OCI-LY7 (cell line): Measurements from ENCODE around the gene SV2C. TPM values are rescaled to one million over a fixed set of nuclear protein-coding genes. Genes with fewer than 3 reads are reported as not detected.

Experiments used
- BruUV-seq: library from RNA; stranded (reverse); fragments of 400-500 nt; replicated peaks from 2 replicates; lab custom pipeline; 2021; lab: Mats Ljungman, UMichigan
- CTCF ChIA-PET: fragments of 300-600 bp; sonication (Branson Sonifier 250); formaldehyde crosslinking; loops from one replicate; lab custom pipeline; 2022; ENCODE audit warnings: antibody characterized with exemption; ENCODE audit not compliant: unreplicated experiment; lab: Charles Lee
- POLR2A ChIA-PET: fragments of 300-600 bp; sonication (Branson Sonifier 250); formaldehyde crosslinking; loops from one replicate; lab custom pipeline; 2022; ENCODE audit warnings: antibody characterized with exemption; lab: Charles Lee
- DNase-seq: peaks from one replicate; pipeline ENCODE4 v3.0.0-alpha.2; 2015; ENCODE audit warnings: low spot score
- H2AFZ ChIP-seq: fragments of 200-600 bp; sonication (generic), shearing (Covaris generic); 2 replicates; pipeline ENCODE4 v1.6.1; 2014; ENCODE audit warnings: mild to moderate bottlenecking, antibody characterized with exemption, low read length, moderate library complexity
- H3K27ac ChIP-seq: fragments of 200-600 bp; sonication (generic); 2 replicates; pipeline ENCODE4 v1.5.1; 2014; ENCODE audit warnings: mixed run types, low read depth, mild to moderate bottlenecking, moderate library complexity, low read length, inconsistent platforms; ENCODE audit not compliant: poor library complexity, severe bottlenecking
- H3K36me3 ChIP-seq: fragments of 200-600 bp; sonication (generic); 2 replicates; pipeline ENCODE4 v1.6.1; 2014; ENCODE audit warnings: mild to moderate bottlenecking, antibody characterized with exemption, low read length, moderate library complexity, mixed read lengths; ENCODE audit not compliant: insufficient read depth
- H3K4me1 ChIP-seq: fragments of 200-600 bp; sonication (generic); 2 replicates; pipeline ENCODE4 v1.5.1; 2014; ENCODE audit warnings: mild to moderate bottlenecking, low read length; ENCODE audit not compliant: insufficient read depth, poor library complexity, severe bottlenecking
- H3K4me2 ChIP-seq: fragments of 200-600 bp; sonication (generic); 2 replicates; pipeline ENCODE4 v1.6.1; 2014; ENCODE audit warnings: mild to moderate bottlenecking, low read length
- H3K4me3 ChIP-seq: fragments of 200-600 bp; sonication (generic); 2 replicates; pipeline ENCODE4 v1.5.1; 2014; ENCODE audit warnings: mild to moderate bottlenecking, low read depth, low read length; ENCODE audit not compliant: poor library complexity, severe bottlenecking
- H3K79me2 ChIP-seq: fragments of 200-600 bp; sonication (generic); 2 replicates; pipeline ENCODE4 v1.6.1; 2016; ENCODE audit warnings: low read depth, mild to moderate bottlenecking, low read length, moderate library complexity, mixed read lengths; ENCODE audit not compliant: insufficient read depth
- H3K9me2 ChIP-seq: fragments of 200-600 bp; sonication (generic); 2 replicates; pipeline ENCODE4 v1.6.1; 2016; ENCODE audit warnings: mild to moderate bottlenecking, low read length, mixed read lengths; ENCODE audit not compliant: insufficient read depth
- H3K9me3 ChIP-seq: fragments of 200-600 bp; sonication (generic); 2 replicates; pipeline ENCODE4 v1.6.1; 2014; ENCODE audit warnings: mild to moderate bottlenecking, mixed run types, low read length, mixed read lengths
- H4K20me1 ChIP-seq: fragments of 200-600 bp; sonication (generic); 2 replicates; pipeline ENCODE4 v1.6.1; 2014; ENCODE audit warnings: mild to moderate bottlenecking, antibody characterized with exemption, low read length, moderate library complexity, mixed read lengths; ENCODE audit not compliant: insufficient read depth
- CTCF ChIP-seq: fragments of 200-600 bp; sonication (generic); conservative IDR thresholded peaks from 2 replicates; pipeline ENCODE4 v1.5.1; 2014; ENCODE audit warnings: mild to moderate bottlenecking, antibody characterized with exemption, low read length, moderate library complexity, mixed read lengths
- EZH2phosphoT487 ChIP-seq: fragments of 200-600 bp; sonication (generic); IDR thresholded peaks from 2 replicates; pipeline ENCODE4 v1.6.1; 2018; ENCODE audit warnings: low read depth, borderline replicate concordance, mild to moderate bottlenecking, mixed run types, antibody characterized with exemption, low read length, moderate library complexity, mixed read lengths
- intact Hi-C: fragments of 100-400 bp; cut with micrococcal nuclease; formaldehyde crosslinking; loops from one replicate; pipeline ENCODE4 v1.10.0; 2022; ENCODE audit not compliant: unreplicated experiment
- total RNA-seq, 2 experiments: library from RNA; depleted of rRNA in 1 of 2; stranded (reverse); fragments of >200 nt in 1 of 2; shearing (Covaris generic) in 1 of 2; gene quantifications; 2 replicates each; pipeline ENCODE4 v1.2.3, GENCODE V29; 2014 to 2022

The SV2C gene
- total RNA-seq, 2 experiments from 2014 or later: not detected

- no peak for DNase-seq
- POLR2A ChIA-PET: interaction anchor here (1.3 to 1.5 kb wide), 3 partner anchors 8 to 15 kb away, joined by 3 to 4 read pairs (median 3); no protein-coding TSS in a partner anchor
- no peak overlapping the region for H2AFZ ChIP-seq
- CTCF ChIA-PET: no interaction called here
- no peaks in the 10 kb centered on the region for H3K4me1 ChIP-seq
- no peaks in the 10 kb centered on the region for H3K9me2 ChIP-seq
- TF ChIP-seq EZH2phosphoT487: no peak
- no peak for TF ChIP-seq CTCF
- H3K4me3 ChIP-seq: no peak overlapping the region
- H4K20me1 ChIP-seq: no peaks in the 10 kb centered on the region
- no TSS peak for BruUV-seq
- no peaks in the 10 kb centered on the region for H3K36me3 ChIP-seq
- no peaks in the 10 kb centered on the region for H3K79me2 ChIP-seq
- intact Hi-C loops: no loop called here
- no peak overlapping the region for H3K4me2 ChIP-seq
- no peaks in the 10 kb centered on the region for H3K9me3 ChIP-seq
- no peak overlapping the region for H3K27ac ChIP-seq
Measured at GRCh38 chr5:76152161-76152560, 69.0 kb downstream of the SV2C start.

GRCh38 chr5:76152700-76153099, 69.5 kb downstream of the SV2C start:
- Histone ChIP-seq H3K79me2 (no peaks in the 10 kb centered on the region), H3K4me3 (no peak overlapping the region), H3K4me1 (no peaks in the 10 kb centered on the region), H2AFZ (no peak overlapping the region), H3K27ac (no peak overlapping the region), H3K36me3 (no peaks in the 10 kb centered on the region), H3K9me3 (no peaks in the 10 kb centered on the region), H3K9me2 (no peaks in the 10 kb centered on the region), H4K20me1 (no peaks in the 10 kb centered on the region), H3K4me2 (no peak overlapping the region)
- intact Hi-C loops: no loop called here
- CTCF ChIA-PET: no interaction called here
- no peak for TF ChIP-seq EZH2phosphoT487
- no peak for TF ChIP-seq CTCF
- DNase-seq: no peak
- BruUV-seq: no TSS peak
- POLR2A ChIA-PET: interaction anchor here (0.6 to 1.4 kb wide), 3 partner anchors 9 to 126 kb away, joined by 3 to 5 read pairs (median 3); no protein-coding TSS in a partner anchor

- no peak overlapping the region for H2AFZ ChIP-seq
- H3K27ac ChIP-seq: no peak overlapping the region
- BruUV-seq: no TSS peak
- H3K79me2 ChIP-seq: no peaks in the 10 kb centered on the region
- no peaks in the 10 kb centered on the region for H3K9me2 ChIP-seq
- no peaks in the 10 kb centered on the region for H4K20me1 ChIP-seq
- H3K9me3 ChIP-seq: no peaks in the 10 kb centered on the region
- H3K4me2 ChIP-seq: no peak overlapping the region
- POLR2A ChIA-PET: interaction anchor here (0.6 to 1.4 kb wide), 3 partner anchors 9 to 127 kb away, joined by 3 to 5 read pairs (median 3); no protein-coding TSS in a partner anchor
- TF ChIP-seq EZH2phosphoT487 (no peak), CTCF (no peak)
- no peaks in the 10 kb centered on the region for H3K36me3 ChIP-seq
- CTCF ChIA-PET: no interaction called here
- no peak overlapping the region for H3K4me3 ChIP-seq
- H3K4me1 ChIP-seq: no peaks in the 10 kb centered on the region
- intact Hi-C loops: no loop called here
- no peak for DNase-seq
Measured at GRCh38 chr5:76153271-76153670, 70.1 kb downstream of the SV2C start.
